Stimulated activated CD8-positive, alpha-beta memory T cell treated with anti-CD3 and anti-CD28 coated beads, Interleukin-15, amount 100 ng/mL, for 24 hours (primary cell): Measurements from ENCODE around the gene OR10R2.

Source experiments
- DNase-seq: peaks from one replicate; pipeline ENCODE4 v3.0.0-alpha.2; 2020; ENCODE audit warnings: low read depth

OR10R2 gene

DNA sequence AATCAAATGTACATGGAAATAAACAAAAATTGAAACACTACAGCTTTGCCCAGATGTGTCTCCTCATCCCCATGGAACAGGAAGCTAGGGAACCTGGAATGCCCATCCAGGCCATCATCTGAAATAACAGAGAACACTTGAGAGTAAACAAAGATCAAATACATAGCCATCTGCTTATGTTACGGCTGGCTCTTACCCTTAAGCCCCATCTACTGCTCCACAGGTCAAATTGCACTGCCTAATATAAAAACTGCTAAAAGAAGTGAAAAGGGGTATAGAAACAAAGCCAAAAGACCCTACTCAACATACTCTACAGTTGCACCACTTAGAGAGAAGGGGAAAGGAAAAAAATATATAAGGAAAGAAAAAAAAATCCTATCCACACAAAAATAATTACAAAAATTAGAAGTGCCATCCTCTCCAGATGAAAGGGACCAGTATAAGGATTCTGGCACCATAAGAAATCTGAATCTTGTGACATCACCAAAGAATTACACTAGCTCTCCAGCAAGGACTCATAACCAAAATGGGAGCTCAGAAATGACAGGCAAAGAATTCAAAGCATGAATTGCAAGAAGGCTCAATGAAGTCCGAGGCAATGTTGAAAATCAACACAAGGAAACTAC is 55.3 kb downstream of the OR10R2 start:
- no peak for DNase-seq
